DMS 273 (cell line): ENCODE measurements around the gene SSR4.
"Not testable (repeated sequence)": the region's sequence is repeated elsewhere in the genome, so short reads cannot be mapped to it uniquely, and the experiment has no call there.

Source experiments
- DNase-seq: peaks from one replicate; lab custom pipeline; 2025; ENCODE audit not compliant: unreplicated experiment; lab: John Stamatoyannopoulos, UW

The SSR4 gene

DNA sequence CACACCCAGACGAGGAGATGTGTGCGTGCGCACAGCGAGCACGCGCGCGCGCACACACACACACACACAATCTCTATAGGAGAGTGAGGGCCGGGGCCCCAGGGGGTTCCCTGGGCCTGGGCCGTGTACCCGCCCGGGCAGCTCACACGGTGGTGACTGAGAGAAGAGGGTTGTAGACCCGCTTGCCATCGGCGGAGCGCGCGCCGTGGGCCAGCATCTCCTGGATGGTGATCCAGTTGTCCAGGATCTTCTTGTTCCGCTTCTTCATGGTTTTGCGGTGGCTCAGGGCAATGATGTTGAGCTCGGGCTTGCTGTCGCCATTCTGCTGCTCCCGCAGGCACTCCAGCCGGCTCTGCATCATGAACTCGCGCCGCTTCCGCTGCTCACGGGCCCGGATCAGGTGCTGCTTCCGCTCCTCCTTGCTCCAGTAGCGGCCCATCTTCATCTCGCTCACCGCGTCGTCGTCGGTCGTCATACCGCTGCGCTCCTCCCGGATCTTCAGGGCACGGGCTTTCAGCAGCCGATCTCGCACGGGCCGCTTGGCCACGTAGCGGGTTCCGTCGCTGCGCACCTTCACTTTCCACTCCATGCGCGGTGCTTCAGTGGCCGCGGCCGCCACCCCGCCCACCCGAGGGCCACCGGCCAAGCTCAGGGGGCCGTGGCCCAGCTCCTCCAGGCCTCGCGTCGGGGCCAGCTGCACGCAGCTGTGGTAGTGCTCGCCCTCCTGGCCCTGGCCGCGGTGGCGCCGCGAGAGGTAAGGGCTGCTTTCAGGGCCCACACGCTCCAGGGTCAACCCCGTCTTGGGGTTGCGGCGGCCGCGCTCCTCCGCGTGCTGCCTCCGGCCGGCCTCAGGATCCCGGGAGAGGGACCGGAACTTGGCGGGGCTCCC is 9.0 kb downstream of the SSR4 start:
- DNase-seq = no peak

DNA sequence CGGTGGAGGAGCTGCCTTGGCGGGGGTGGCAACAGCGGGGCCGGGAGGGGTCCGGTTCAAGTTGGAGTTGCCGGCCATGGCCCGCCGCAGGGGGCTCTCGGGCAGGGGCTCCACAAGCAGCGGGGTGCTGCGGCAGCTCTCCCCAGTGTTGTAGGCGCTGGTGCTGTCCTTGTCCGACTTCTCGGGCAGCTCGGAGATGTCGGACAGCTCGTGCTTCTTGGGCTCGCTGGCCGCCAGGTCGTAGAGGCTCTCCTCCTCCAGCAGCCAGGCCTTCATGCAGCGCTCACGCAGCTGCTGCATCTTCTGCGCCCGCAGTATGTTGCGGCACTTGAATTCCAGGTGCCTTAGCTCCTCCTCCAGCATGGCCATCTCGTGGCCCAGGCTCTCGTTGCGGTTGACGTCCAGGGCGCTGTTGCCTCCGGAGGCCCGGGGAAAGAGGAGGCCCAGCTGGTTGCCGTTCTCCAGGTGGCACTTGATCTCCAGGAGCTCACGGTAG is 9.7 kb downstream of the SSR4 start:
- no peak for DNase-seq

DNA sequence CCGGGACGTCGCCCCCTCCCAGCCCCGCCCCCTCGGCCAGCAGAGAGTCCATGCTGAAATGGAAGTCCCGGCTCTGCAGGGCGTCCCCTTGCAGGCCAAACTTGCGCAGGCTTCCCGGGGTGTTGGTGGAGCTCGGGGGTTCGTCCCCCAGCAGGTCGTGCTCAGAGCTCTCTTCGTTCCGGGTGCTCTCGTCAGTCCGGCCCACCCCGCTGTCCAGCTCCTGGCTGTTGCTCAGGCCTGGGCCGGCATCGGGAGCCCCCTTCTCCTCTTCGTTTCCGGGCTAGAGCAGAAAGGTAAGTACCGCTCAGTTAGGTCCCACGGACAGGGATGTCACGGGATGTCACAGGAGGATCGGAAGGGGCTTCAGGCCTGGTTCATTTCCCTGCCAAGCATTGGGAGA is 10.2 kb downstream of the SSR4 start:
- no peak for DNase-seq

DNA sequence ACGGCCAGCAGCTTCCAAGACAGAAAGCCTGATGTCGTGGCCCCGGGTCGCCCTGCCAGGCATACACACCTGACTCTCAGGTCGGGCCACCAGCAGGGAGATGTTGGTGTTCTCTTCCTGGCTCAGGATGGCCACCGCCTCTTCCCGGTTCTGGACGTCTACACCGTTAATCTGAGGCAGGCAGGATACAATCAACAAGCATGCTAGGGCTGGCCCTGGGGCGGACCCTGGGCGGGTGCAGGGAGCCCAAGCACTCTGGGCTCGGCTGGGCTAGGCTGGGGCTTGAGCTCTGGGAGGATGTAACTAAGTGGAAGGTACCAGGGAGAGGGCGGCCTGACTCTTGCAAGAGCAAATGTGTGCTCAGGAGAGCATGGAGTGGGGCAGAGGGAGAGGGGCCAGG is 11.0 kb downstream of the SSR4 start:
- DNase-seq = no peak

DNA sequence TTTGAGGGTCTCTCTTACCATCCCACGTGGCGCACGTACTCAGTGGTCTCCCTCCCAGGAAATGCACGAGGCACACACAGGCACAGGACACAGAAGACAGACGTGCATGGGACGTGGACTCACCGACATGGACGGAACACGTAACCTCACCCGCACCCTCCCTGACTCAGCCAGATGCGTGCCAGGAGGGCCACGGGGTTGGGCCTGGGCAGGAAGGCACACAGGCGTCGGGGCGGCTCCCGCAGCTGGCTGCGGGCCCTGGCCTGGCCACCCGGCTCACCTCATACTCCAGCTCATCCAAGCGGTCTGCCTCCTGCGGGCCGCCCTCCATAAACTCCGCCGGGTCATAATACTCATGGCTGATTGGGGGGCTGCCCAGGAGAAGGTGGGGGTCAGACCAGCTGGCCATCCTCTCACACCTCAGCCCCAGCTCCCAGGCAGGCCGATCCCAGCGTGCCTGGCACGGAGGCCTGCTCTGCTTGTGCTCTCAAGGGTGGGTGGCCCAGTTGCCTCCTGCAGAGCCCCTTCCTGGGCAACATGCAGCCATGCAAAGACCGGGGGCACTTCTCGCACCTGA is 12.6 kb downstream of the SSR4 start:
- no peak for DNase-seq

DNA sequence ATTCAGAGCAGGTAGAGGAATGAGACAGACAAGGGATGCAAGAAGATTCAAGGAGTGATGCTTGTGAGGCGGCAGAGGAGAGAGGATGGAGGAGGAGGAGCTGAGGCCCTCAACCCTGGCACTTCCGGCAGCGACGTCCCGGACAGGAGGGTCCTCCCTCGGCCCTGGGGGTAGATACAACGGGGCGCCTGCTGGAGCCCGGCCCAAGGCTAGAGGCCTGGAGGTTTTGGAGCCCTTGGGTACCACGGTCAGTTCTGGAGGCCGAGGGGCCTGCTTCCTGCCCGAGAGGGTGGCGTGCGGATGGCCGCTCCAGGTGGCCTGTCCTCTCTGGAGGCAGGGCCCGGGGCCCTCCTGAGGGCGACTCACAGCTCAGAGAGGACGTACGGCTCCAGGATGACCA is 13.5 kb downstream of the SSR4 start:
- DNase-seq = no peak

DNA sequence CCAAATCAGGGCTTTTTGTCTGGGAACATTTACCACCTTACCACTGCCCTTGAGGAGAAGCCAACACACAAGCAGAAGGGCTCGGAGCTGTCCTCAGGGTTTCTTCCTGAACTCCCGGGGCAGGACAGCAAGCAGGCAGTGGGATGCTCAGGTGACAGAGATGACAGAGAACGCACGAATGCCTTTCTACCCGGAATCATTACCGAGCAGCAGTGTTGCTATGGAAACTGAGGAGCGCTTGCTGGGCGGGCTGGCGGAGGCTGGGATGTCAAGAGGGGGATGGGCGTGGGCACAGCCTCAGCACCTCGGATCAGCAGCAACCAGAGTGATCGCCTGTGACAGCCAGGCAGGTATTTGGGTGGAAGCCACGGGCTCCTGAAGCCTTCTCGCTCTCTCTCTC is 17.8 kb downstream of the SSR4 start:
- no peak for DNase-seq

DNA sequence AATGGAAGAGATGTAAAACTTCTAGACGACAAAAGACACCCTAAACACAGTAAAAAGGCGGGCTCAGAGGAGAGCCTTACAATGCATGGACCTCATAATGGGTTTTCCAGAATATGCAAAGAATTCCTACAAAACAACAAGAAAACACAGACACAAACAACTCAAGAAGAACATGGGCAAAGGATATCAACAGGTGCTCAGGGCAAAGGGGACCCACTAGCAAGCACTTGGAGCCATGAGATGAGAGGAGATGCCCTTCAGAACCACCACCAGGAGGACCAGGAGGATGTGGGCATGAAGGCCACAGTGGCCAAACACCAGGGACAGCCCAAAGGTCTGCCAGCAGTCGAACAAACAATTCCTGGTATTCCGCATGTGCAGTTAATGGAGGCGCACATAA is 18.7 kb downstream of the SSR4 start:
- DNase-seq = no peak

DNA sequence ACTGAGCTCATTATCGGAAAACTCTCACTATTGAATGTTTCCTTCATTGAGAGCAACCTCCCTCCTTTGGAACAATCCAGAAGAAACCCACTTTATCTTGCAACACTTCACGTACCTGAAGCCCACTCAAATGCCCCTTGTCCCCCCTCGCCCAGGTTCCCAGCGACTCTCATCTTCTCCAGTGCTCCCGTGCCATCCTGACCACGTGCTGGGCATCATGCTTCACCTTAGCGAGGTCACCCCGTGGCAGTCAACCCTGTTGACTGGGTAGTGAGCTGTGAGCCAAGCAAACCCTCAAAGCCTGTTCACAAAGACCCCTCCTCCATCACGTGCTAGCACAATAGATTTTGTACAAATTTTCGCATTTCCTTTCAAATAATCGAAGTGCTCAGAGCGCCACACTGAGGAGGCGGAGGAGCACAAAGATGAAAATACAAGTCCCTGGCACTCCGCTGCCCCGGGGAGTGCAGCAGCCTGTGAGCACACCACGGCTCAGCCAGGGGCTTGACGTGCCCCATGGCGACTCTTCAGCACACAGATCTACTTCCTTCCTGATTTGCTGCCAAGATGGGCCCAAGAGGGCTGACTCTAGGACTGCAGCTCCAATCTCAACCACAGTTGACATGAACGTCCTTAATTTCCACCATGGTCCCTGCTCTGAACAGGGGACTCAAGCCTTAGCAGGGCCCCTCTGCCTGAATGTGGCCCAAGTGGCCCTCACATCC is 20.3 kb downstream of the SSR4 start:
- DNase-seq = no peak

DNA sequence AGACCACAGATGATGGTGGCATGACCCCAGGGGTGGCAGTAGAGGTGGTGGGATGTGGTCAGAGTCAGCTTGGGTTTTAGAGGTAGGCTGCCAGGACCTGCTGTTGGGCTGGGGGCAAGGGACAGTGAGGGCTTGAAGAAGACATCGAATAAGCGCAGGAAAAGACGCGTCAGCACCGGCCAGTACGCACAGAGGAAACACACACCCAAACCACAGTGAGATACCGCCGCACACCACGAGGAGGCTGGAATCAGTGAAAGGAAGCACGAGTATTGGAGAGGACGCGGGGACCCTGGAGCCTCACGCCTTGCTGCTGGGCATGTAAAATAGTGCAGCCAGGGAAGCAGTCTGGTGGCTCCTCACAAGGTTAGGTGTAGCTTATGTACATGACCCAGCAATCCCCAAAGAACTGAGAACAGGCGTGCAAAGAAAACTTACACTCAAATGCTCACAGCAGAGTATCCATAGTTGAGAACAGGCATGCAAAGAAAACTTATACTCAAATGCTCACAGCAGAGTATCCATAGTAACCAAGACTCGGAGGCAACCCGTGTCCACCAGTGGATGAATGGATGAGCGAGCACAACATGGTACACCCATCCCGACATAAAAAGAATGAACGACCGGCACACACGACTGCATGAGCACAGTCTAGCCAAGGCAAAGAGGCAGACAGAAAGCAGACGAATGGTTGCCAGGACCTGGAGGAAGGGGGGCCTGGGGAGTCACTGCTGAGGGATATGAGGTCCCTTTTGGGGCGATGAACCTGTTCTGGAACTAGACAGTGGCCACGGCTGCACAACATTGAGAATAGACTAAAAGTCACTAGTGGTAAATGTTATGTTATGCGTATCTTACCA is 22.6 kb downstream of the SSR4 start:
- no peak for DNase-seq

DNA sequence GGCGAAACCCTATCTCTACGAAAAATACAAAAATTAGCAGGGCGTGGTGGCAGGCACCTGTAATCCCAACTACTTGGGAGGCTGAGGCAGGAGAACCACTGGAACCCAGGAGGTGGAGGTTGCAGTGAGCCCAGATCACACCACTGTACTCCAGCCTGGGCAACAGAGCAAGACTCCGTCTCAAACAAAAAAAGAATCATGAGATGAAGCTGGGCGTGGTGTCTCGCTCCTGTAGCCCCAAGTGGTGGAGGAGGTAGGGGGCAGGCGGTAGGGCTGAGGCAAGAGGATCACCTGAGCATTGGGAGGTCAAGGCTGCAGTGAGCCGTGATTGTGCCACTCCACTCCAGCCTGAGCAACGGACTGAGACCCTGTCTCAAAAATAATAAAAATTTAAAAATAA is 23.6 kb downstream of the SSR4 start:
- not testable (repeated sequence) for DNase-seq

DNA sequence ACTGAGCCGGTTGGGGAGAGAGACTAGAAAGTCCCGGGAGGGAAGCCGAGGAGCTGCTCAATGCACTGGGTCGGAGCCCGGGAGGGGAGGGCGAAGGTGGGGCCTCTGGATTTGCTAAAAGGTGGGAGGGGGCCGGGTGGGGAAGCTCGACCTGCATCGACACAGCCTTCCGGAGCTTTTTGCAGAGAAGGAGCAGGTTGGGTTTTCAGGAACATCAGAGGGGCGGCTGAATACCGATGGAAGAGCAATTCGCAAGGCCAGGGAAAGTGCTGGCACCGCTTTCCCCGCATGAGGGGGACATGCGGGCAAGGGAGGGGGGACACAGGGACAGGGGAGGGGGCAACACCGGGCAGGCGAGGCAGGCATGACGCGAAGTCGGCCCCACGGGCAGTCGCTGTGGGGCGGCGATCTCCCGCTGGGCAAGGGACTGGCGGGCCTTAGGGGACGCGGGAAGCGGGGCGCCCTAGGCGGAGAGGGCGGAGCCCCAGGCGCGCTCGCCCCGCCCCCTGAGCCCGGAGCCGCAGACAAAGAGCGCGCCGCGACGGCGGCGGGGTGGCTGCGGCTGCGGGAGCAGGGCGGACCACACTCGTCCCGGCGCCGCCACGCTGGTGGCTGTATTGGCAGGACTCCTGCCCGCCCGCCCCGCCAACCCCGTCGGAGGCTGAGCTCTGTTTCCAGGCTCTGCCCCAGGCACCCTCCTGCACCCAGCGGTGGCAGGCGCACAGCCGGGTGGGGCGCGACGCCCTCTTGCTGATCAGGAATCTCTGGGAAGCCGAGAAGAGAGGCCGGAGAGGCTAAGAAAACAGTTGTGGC is 24.3 kb downstream of the SSR4 start:
- DNase-seq = no peak

DNA sequence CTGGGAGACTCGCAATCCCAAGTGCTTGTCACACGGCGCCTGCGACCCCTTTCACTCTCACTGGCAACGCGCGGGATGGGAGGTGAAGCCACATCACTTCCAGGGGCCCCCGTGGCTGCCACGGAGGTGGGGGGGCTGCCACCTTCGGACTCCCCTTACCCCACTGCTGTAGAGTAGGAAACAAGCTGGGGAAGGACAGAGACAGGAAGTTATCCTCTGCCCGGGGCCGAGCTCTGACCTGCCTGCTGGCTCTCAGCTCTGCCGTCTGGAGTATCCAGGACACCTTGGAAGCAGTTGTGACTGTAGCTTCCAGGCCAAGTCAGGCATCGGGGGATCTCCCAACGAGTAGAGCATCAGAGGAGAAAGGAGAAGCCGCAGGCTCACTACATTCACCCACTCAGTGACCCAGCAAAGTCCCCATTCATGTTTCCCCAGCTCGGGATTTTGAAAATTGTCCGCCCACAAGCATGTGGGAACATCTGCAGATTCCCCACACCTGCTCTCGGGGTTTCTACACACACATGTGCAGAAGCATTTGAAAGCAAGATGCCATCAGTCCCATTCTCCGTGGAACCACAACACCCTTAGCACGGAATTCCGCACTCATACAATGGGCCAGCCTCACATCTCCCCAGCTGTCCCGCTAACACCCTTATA is 25.0 kb downstream of the SSR4 start:
- no peak for DNase-seq

DNA sequence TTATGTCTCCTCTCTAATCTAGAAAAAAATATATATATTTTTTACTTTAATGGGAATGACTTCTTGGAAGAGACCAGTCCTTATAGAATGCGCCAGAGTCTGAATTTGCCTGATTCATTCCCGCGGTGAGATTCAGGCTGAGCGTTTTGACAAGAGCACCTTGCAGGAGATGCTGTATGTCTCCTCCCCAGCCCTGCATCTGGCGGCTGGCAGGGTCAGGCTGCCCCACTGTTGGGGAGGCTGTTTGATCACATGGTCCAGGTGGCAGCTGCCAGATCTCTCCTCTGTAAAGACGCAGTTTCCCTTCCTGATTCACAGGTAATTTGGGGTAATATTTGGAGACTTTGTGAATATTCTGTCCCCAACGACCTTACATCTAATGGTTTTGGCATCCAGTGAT is 26.1 kb downstream of the SSR4 start:
- DNase-seq = peak; percentile 68

DNA sequence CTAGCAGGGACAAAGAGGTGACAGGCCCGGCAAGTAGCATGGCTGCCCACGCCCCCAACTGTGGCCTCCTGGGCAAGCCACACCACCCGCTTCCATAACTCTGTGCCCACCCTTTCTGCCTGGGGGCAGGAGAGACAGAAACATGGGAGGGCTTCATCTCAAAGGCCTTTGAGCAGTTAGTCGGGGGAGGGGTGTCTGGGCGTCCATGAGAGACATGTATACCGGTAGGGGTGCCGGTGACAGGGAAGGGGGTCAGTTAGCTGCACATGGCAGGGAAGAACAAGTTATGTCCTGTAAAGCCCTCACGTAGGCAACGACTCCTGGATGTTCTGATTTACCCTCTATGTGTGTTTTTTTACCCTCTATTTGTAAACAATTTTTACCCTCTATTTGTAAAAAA is 26.6 kb downstream of the SSR4 start:
- DNase-seq = no peak

DNA sequence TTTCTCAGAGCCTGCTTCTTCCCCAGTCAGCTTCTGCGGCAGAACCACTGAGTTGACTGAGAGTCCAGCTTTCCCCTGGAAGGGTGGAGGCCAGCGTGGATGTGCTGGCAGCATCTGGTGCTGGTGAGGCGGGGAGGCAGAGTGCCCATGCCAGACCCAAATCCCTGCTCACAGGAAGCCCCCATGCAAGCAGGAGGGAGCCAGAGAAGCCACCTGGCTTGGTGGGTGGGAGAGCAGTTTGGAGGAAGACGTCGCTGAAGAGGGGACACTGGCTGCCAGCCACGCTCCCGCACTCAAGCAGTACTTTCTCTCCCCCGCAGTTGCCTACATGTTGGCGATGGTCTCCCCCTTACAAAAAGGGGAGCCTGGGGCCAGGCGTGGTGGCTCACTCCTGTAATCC is 29.9 kb downstream of the SSR4 start:
- no peak for DNase-seq

DNA sequence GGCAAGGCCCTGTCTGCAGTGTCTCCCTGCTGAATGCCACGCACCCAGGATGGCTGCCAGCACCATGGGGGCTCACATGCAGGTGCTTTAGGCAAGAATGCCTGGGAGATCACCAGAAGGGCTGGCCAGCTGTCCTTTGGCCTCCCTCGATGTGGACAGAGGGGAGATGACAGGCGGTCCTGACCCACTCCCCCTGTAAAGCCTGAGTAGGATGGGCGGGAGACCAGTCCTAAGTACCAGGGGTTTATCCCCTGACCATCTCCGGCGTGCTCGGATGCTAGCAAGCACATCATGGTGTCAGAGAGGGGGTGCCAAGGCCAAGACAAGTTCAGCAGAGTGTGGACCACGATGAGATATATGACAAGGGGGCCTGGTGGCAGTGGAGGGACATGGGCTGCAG is 30.6 kb downstream of the SSR4 start:
- no peak for DNase-seq

DNA sequence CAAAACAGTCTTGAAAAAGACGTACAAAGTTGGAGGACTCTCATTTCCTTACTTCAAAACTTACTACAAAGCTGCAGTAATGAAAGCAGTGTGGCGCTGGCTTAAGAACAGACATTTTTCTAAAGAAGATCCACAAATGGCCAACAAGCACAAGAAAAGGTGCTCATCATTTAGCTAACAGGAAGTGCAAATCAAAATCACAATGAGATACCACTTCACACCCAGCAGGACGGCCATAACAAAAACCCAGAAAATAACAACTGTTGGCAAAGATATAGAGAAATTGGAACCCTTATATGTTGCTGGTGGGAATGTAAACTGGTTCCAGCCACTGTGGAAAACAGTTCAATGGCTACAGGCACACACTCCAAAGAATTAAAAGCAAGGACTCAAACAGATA is 32.5 kb downstream of the SSR4 start:
- no peak for DNase-seq

DNA sequence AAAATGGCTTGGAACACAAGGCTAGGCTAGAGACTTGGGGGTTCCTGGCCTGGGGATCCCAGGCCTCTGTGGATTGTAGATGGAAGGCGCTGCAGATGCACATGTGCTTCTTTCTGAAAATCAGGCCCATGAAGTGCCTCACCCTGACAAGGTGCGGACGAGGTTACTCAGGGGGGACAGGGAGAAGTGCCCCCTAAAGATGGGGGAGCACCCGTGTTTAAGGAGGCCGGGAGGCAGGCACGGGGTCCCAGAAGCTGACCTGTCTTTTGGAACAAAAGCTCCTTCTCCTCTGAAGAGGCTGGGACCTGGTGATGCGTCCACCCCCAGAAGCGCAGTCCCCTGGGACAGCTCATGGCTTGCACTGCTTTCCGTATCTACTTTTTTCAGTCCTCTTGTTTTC is 33.4 kb downstream of the SSR4 start:
- no peak for DNase-seq

DNA sequence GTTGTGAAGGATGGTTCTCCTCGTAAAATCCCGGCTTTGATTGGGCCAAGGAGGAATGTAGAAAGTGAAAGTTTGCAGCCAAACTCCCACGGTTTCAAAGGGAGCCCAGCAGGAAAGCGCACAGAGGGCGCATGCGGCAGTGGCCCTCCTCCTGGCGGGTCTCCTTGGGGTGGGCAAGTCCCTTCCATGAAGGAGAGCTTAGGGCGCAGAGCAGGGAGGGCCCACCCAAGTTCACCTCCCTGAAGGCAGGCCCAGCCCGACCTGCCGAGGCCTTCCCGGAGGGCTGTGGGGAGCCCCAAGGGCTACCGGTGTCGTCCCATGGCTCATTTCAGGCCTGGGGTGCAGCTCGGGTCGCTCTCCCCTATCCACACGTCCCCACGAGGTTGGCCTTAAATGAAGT is 33.8 kb downstream of the SSR4 start:
- DNase-seq = no peak
